Uterus (tissue), 2 donors: ENCODE data around the gene TMCO1.

Experiments
- POLR2A ChIP-seq, 2 donors: fragments of 450-650 bp; IDR thresholded peaks; one replicate each; pipeline ENCODE4 v1.6.1; 2016; ENCODE audit warnings: antibody characterized with exemption in 2 of 2, mild to moderate bottlenecking in 1 of 2, moderate library complexity in 1 of 2
- TF ChIP-seq, protein P1 (sequence below), 4 experiments: fragments of 200-600 bp in 2 of 4; fragments of 450-650 bp in 2 of 4; sonication (generic) in 2 of 4; IDR thresholded peaks; one replicate each; pipeline ENCODE4 v1.5.1; 2016 to 2019; ENCODE audit warnings: antibody characterized with exemption in 4 of 4, mild to moderate bottlenecking in 2 of 4, moderate library complexity in 1 of 4

- no peak for TF ChIP-seq POLR2A (IDR thresholded peaks at IDR 0.05)
- TF ChIP-seq, protein P1, sequence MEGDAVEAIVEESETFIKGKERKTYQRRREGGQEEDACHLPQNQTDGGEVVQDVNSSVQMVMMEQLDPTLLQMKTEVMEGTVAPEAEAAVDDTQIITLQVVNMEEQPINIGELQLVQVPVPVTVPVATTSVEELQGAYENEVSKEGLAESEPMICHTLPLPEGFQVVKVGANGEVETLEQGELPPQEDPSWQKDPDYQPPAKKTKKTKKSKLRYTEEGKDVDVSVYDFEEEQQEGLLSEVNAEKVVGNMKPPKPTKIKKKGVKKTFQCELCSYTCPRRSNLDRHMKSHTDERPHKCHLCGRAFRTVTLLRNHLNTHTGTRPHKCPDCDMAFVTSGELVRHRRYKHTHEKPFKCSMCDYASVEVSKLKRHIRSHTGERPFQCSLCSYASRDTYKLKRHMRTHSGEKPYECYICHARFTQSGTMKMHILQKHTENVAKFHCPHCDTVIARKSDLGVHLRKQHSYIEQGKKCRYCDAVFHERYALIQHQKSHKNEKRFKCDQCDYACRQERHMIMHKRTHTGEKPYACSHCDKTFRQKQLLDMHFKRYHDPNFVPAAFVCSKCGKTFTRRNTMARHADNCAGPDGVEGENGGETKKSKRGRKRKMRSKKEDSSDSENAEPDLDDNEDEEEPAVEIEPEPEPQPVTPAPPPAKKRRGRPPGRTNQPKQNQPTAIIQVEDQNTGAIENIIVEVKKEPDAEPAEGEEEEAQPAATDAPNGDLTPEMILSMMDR (IDR thresholded peaks at IDR 0.05), result no peak
Measured at GRCh38 chr1:165695031-165695430, 73.6 kb downstream of the TMCO1 start.
